ENCODE results near the gene CDH22.

CDH22 gene

GRCh38 chr20:46204594-46205186, 103.6 kb downstream of the CDH22 start:
- DNase-seq (ENCODE audit: low spot score) = no peak
- Histone ChIP-seq H3K4me3 (no peak overlapping the region), H3K27ac (peak overlapping the region in 1 of 2 donors; percentile 10)
- no peak for TF ChIP-seq CTCF (IDR thresholded peaks at IDR 0.05)

- peak overlapping the region in 1 of 2 donors; percentile 40 for H3K27ac ChIP-seq
- H3K4me3 ChIP-seq = no peak overlapping the region
- DNase-seq (ENCODE audit: low spot score) = no peak
- no peak for TF ChIP-seq CTCF (IDR thresholded peaks at IDR 0.05)
Observed at GRCh38 chr20:46203510-46203837, 104.8 kb downstream of the CDH22 start.

- Histone ChIP-seq H3K27ac (peak overlapping the region in 1 of 2 donors; percentile 40), H3K4me3 (no peak overlapping the region)
- no peak for TF ChIP-seq CTCF (IDR thresholded peaks at IDR 0.05)
- no peak for DNase-seq (ENCODE audit: low spot score)
Observed at GRCh38 chr20:46202766-46203509, 105.4 kb downstream of the CDH22 start.

GRCh38 chr20:46200582-46201570, 107.4 kb downstream of the CDH22 start:
- Histone ChIP-seq H3K27ac (no peak overlapping the region), H3K4me3 (peak overlapping the region; percentile 25)
- DNase-seq (ENCODE audit: low spot score) = no peak
- TF ChIP-seq CTCF (IDR thresholded peaks at IDR 0.05) = no peak

- TF ChIP-seq CTCF (IDR thresholded peaks at IDR 0.05) = no peak
- Histone ChIP-seq H3K27ac (no peak overlapping the region), H3K4me3 (no peak overlapping the region)
- DNase-seq (ENCODE audit: low spot score) = no peak
Observed at GRCh38 chr20:46199198-46199597, 109.1 kb downstream of the CDH22 start.

- no peak for TF ChIP-seq CTCF (IDR thresholded peaks at IDR 0.05)
Observed at GRCh38 chr20:46196990-46197389, 111.3 kb downstream of the CDH22 start.

More at GRCh38 chr20:46196990-46197389, 111.3 kb downstream of the CDH22 start:
- no peak for DNase-seq (ENCODE audit: low spot score)
- no peak overlapping the region for H3K4me3 ChIP-seq
- H3K27ac ChIP-seq = no peak overlapping the region
